K562 (cell line): ENCODE data around the gene BID. TPM values are rescaled to one million over a fixed set of nuclear protein-coding genes. Genes with fewer than 3 reads are reported as not detected.

Source experiments
- ATAC-seq: fragments of 200-7000 bp; cut with Tn5 transposase; 3 replicates; pipeline ENCODE4 v1.9.1; 2020; ENCODE audit warnings: moderate library complexity
- BruUV-seq: library from RNA; stranded (reverse); fragments of 400-500 nt; replicated peaks from 2 replicates; lab custom pipeline; 2021; lab: Mats Ljungman, UMichigan
- CTCF ChIA-PET: fragments of 300-600 bp; formaldehyde crosslinking; extraction: SDS; loops from one replicate; lab custom pipeline; 2021; ENCODE audit warnings: low intra/inter-chr PET ratio; lab: Yijun Ruan, JAX
- POLR2A ChIA-PET: fragments of 300-600, 350-650 bp; sonication (Branson Sonifier 250); formaldehyde crosslinking; extraction: SDS; loops from one replicate; lab custom pipeline; 2021; ENCODE audit warnings: antibody characterized with exemption, inconsistent platforms; lab: Yijun Ruan, JAX
- DNase-seq, 4 experiments: peaks; one replicate each; pipeline versions ENCODE4 v3.0.0 to v3.0.0-alpha.2; 2011 to 2018; ENCODE audit warnings: low spot score in 3 of 4, mixed read lengths in 3 of 4; ENCODE audit errors: extremely low read depth in 1 of 4
- FAIRE-seq: peaks from 2 replicates; lab custom pipeline; 2011; peaks lifted over from hg19 to GRCh38; lab: Jason Lieb, UNC
- H2AFZ ChIP-seq: 2 replicates; pipeline ENCODE4 v1.6.0; 2011; ENCODE audit warnings: low read depth, low read length, control low read depth, inconsistent platforms
- H3K27ac ChIP-seq: fragments of 200-600 bp; 3 replicates; pipeline ENCODE4 v1.8.0; 2011; ENCODE audit warnings: low read depth, mild to moderate bottlenecking, control low read depth, inconsistent platforms, low read length, moderate library complexity, mixed read lengths; ENCODE audit errors: extremely low read depth
- H3K27me3 ChIP-seq, 2 experiments: fragments of 300-600 bp in 1 of 2; 2 replicates in 1 of 2; 3 replicates in 1 of 2; pipeline versions ENCODE4 v1.6.0 to v1.8.0; 2011; ENCODE audit warnings: inconsistent platforms in 2 of 2, low read length in 2 of 2, mild to moderate bottlenecking in 1 of 2, mixed read lengths in 1 of 2, moderate library complexity in 1 of 2; ENCODE audit not compliant: control insufficient read depth in 2 of 2, insufficient read depth in 2 of 2
- H3K36me3 ChIP-seq: fragments of 300-600 bp; 3 replicates; pipeline ENCODE4 v1.8.0; 2011; ENCODE audit warnings: mild to moderate bottlenecking, low read length, inconsistent platforms; ENCODE audit not compliant: control insufficient read depth, insufficient read depth
- H3K4me1 ChIP-seq, 2 experiments: fragments of 200-600 bp in 1 of 2; replicated peaks in 1 of 2; 2 replicates in 1 of 2; 3 replicates in 1 of 2; pipeline versions ENCODE4 v1.5.1 to v1.8.0; 2011; ENCODE audit warnings: inconsistent platforms in 2 of 2, low read length in 2 of 2, mild to moderate bottlenecking in 1 of 2, mixed read lengths in 1 of 2, moderate library complexity in 1 of 2; ENCODE audit not compliant: control insufficient read depth in 2 of 2, insufficient read depth in 2 of 2
- H3K4me2 ChIP-seq: 2 replicates; pipeline ENCODE4 v1.6.1; 2011; ENCODE audit warnings: low read length, control low read depth, inconsistent platforms, mixed read lengths; ENCODE audit not compliant: insufficient read depth
- H3K4me3 ChIP-seq: fragments of 200-600 bp; sonication (generic), shearing (Covaris generic); 2 replicates; pipeline ENCODE4 v1.5.1; 2016; ENCODE audit warnings: control low read depth, inconsistent platforms
- H3K79me2 ChIP-seq: fragments of 200-600 bp; 3 replicates; pipeline ENCODE4 v1.8.0; 2011; ENCODE audit warnings: low read length, inconsistent platforms; ENCODE audit not compliant: control insufficient read depth, insufficient read depth
- H3K9ac ChIP-seq, 2 experiments: 2 replicates each; pipeline versions ENCODE4 v1.6.0 to v1.6.1; 2011; ENCODE audit warnings: low read depth in 2 of 2, low read length in 2 of 2, control low read depth in 1 of 2, inconsistent platforms in 1 of 2, mild to moderate bottlenecking in 1 of 2, mixed read lengths in 1 of 2; ENCODE audit not compliant: insufficient read depth in 1 of 2
- H3K9me1 ChIP-seq: one replicate; pipeline ENCODE4 v1.6.0; 2011; ENCODE audit warnings: inconsistent platforms, mild to moderate bottlenecking, low read length, moderate library complexity; ENCODE audit not compliant: control insufficient read depth, insufficient read depth
- H3K9me3 ChIP-seq: replicated peaks from 2 replicates; pipeline ENCODE4 v1.5.1; 2011; ENCODE audit warnings: low read depth, low read length, inconsistent platforms; ENCODE audit not compliant: control insufficient read depth, insufficient read depth
- H4K20me1 ChIP-seq: replicated peaks from 2 replicates; pipeline ENCODE4 v1.6.1; 2011; ENCODE audit warnings: low read length, inconsistent platforms, mixed read lengths; ENCODE audit not compliant: control insufficient read depth, insufficient read depth
- GABPB1 ChIP-seq: sonication (generic); formaldehyde crosslinking; IDR thresholded peaks from 2 replicates; pipeline ENCODE4 v1.8.0; 2022; ENCODE audit warnings: mild to moderate bottlenecking, missing genetic modification reagents
- HSF4 ChIP-seq: fragments of 250-450 bp; sonication (Bioruptor Pico); IDR thresholded peaks from 2 replicates; pipeline ENCODE4 v2.1.2; 2022; ENCODE audit warnings: mild to moderate bottlenecking, moderate library complexity, borderline replicate concordance
- KLF16 ChIP-seq: IDR thresholded peaks from 2 replicates; pipeline ENCODE4 v1.6.1; 2016; ENCODE audit warnings: antibody characterized with exemption
- MBD2 ChIP-seq: sonication (generic); IDR thresholded peaks from 2 replicates; pipeline ENCODE4 v1.6.1; 2016; ENCODE audit warnings: low read depth, borderline replicate concordance
- MYBL2 ChIP-seq, 2 experiments: fragments of 450-650 bp in 1 of 2; sonication (generic) in 1 of 2; formaldehyde crosslinking in 1 of 2; IDR thresholded peaks; 2 replicates each; pipeline versions ENCODE4 v1.6.1 to v1.8.1; 2017 to 2022; ENCODE audit warnings: borderline replicate concordance in 1 of 2, inconsistent platforms in 1 of 2, low read depth in 1 of 2, mild to moderate bottlenecking in 1 of 2, missing genetic modification reagents in 1 of 2, moderate library complexity in 1 of 2
- MYC ChIP-seq, 2 experiments: fragments of 250-450 bp in 1 of 2; sonication (Bioruptor Pico) in 1 of 2; IDR thresholded peaks; 2 replicates each; pipeline versions ENCODE4 v1.5.1 to v1.6.1; 2012 to 2021; ENCODE audit warnings: low read depth in 2 of 2, borderline replicate concordance in 1 of 2, improper control_type of control experiment in 1 of 2, low read length in 1 of 2, mild to moderate bottlenecking in 1 of 2, moderate library complexity in 1 of 2
- NFIC ChIP-seq: fragments of 450-650 bp; IDR thresholded peaks from 2 replicates; pipeline ENCODE4 v1.6.1; 2017; ENCODE audit warnings: mild to moderate bottlenecking, inconsistent platforms
- NUFIP1 ChIP-seq: fragments of 450-650 bp; IDR thresholded peaks from 2 replicates; pipeline ENCODE4 v1.6.1; 2018; ENCODE audit not compliant: partially characterized antibody
- POLR2G ChIP-seq: fragments of 200-400 bp; formaldehyde crosslinking; IDR thresholded peaks from 2 replicates; pipeline ENCODE4 v1.6.1; 2017; ENCODE audit warnings: low read depth, mild to moderate bottlenecking, antibody characterized with exemption, low read length, moderate library complexity
- TOE1 ChIP-seq, 2 experiments: fragments of 450-650 bp in 1 of 2; sonication (generic) in 1 of 2; formaldehyde crosslinking in 1 of 2; IDR thresholded peaks; 2 replicates each; pipeline versions ENCODE4 v1.7.1 to v1.8.0; 2016 to 2022; ENCODE audit warnings: borderline replicate concordance in 2 of 2, mild to moderate bottlenecking in 2 of 2, antibody characterized with exemption in 1 of 2, inconsistent platforms in 1 of 2, low read depth in 1 of 2, missing genetic modification reagents in 1 of 2, moderate library complexity in 1 of 2
- ZBTB8A ChIP-seq: fragments of 450-650 bp; IDR thresholded peaks from 2 replicates; pipeline ENCODE4 v1.6.1; 2018; ENCODE audit warnings: mild to moderate bottlenecking, moderate library complexity; ENCODE audit not compliant: partially characterized antibody
- ZNF24 ChIP-seq: fragments of 450-650 bp; IDR thresholded peaks from 2 replicates; pipeline ENCODE4 v1.6.1; 2016
- ZNF561 ChIP-seq: fragments of 450-650 bp; formaldehyde crosslinking; conservative IDR thresholded peaks from 2 replicates; pipeline ENCODE4 v1.4.0; 2020; ENCODE audit warnings: mild to moderate bottlenecking, moderate library complexity
- ZNF668 ChIP-seq: fragments of 250-450 bp; sonication (Bioruptor Pico); IDR thresholded peaks from 2 replicates; pipeline ENCODE4 v1.8.0; 2022; ENCODE audit warnings: mild to moderate bottlenecking, inconsistent platforms
- WGBS: fragments of 100-300 bp; shearing (Covaris generic); methylation state at CpG from one replicate; pipeline ENCODE4 v1.1.6; 2016; ENCODE audit warnings: low coverage, mixed read lengths; ENCODE audit not compliant: insufficient coverage; ENCODE audit errors: missing lambda C conversion rate; 5-methylcytosine and 5-hydroxymethylcytosine counted together
- in situ Hi-C: fragments of 300-500 bp; cut with MboI; formaldehyde crosslinking; loops from 4 replicates; pipeline ENCODE4 v1.15.0; 2018; ENCODE audit warnings: inconsistent platforms, mixed read lengths
- intact Hi-C: fragments of 100-400 bp; cut with micrococcal nuclease; formaldehyde crosslinking; loops from 2 replicates; pipeline ENCODE4 v1.14.2; 2022
- polyA plus RNA-seq, 8 experiments: library from polyadenylated mRNA; depleted of rRNA in 4 of 8; stranded (reverse) in 5 of 8; unstranded in 3 of 8; fragments of >200 nt; fragmentation: Nextera tagmentation in 2 of 8; fragmentation: Illumina TruSeq in 1 of 8; extraction: Ambion mirVana in 2 of 8; extraction: Trizol in 1 of 8; gene quantifications; 2 replicates each; pipeline versions ENCODE4 v1.2.1 to v1.2.3, GENCODE V29; 2011 to 2014; ENCODE audit warnings: inconsistent platforms in 1 of 8, missing spikeins in 1 of 8
- total RNA-seq, 7 experiments: library from RNA; depleted of rRNA in 6 of 7; stranded (reverse); fragments of >200 nt in 6 of 7; fragmentation: Illumina TruSeq in 2 of 7; extraction: Trizol in 2 of 7; gene quantifications; 2 replicates each; pipeline versions ENCODE4 v1.2.1 to v1.2.3, GENCODE V29; 2011 to 2021; ENCODE audit warnings: low replicate concordance in 1 of 7
- TF ChIP-seq, protein P1 (sequence below), 2 experiments: fragments of 450-650 bp; IDR thresholded peaks; 2 replicates each; pipeline ENCODE4 v1.6.1; 2018; ENCODE audit warnings: mild to moderate bottlenecking in 2 of 2, low read depth in 1 of 2; ENCODE audit not compliant: partially characterized antibody in 2 of 2
- TF ChIP-seq, protein P2 (sequence below): fragments of 250-450 bp; sonication (Bioruptor Pico); IDR thresholded peaks from 2 replicates; pipeline ENCODE4 v1.5.0; 2022; ENCODE audit warnings: mild to moderate bottlenecking

The BID gene
- total and polyA plus RNA-seq, 9 of the 15 experiments (the other 6 are each of a cell fraction or from before 2014, with no cell fraction given) = 5.2 to 209 (median 63.7) TPM

DNA sequence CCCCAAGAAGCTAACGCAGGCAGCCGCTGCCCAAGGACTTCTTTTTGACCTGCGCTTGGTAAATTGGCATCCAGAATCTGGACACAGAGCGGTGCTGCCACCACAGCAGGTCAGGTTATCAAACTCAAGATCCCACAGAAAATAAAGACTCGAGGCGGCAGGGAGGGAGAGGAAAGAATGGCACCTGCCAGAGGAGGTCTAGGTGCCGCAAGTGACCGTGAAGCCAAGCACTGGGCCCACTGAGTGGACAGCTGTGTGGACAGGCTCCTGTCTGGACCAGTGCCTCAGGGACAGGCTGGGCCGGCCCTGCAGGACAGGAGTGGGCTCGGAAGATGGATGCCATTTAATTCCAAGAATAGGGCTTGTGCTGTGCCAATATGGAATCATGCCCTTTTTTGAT lies 27.4 kb downstream of the BID start:
- no peak overlapping the region for H2AFZ ChIP-seq
- peak overlapping the region in 1 of 2 experiments; percentile 78; a peak in 2 of 4 replicates for H3K9ac ChIP-seq
- H3K79me2 ChIP-seq = peaks cover 9% of the 10 kb centered on the region
- no peaks in the 10 kb centered on the region for H3K27me3 ChIP-seq
- intact Hi-C loops (loop anchor here (10.0 kb wide), 1 partner anchor 88 kb away; no protein-coding TSS in a partner anchor), in situ Hi-C loops (no loop called here)
- FAIRE-seq (no peak), ATAC-seq (no peak), DNase-seq (no peak)
- peaks cover 22% of the 10 kb centered on the region; the same call in 2 of the 3 replicates for H3K36me3 ChIP-seq
- H3K4me1 ChIP-seq = peaks cover 0 to 27% of the 10 kb centered on the region in 2 experiments; a peak in 2 of 5 replicates
- H3K4me2 ChIP-seq = no peak overlapping the region
- no peak overlapping the region for H3K27ac ChIP-seq
- H3K4me3 ChIP-seq = no peak overlapping the region
- peaks cover 8% of the 10 kb centered on the region; the same call in 1 of the 2 replicates for H4K20me1 ChIP-seq
- H3K9me1 ChIP-seq = peaks cover 9% of the 10 kb centered on the region
- 91% methylated on average over 10 of the region's 10 CpGs for WGBS
- POLR2A ChIA-PET = interaction anchor here (0.7 kb wide), 1 partner anchor 199 kb away, joined by 3 read pairs; no protein-coding TSS in a partner anchor
- no peaks in the 10 kb centered on the region for H3K9me3 ChIP-seq
- no TSS peak for BruUV-seq
- CTCF ChIA-PET = interaction anchor here (0.6 kb wide), 1 partner anchor 493 kb away, joined by 3 read pairs; no protein-coding TSS in a partner anchor
- TF ChIP-seq MBD2 (no peak), ZBTB8A (no peak), ZNF24 (no peak), GABPB1 (CRISPR knock-in tag) (no peak), MYBL2 (IDR thresholded peaks at IDR 0.05; ENCODE audit: low read depth) (no peak), MYBL2 (CRISPR knock-in tag; IDR thresholded peaks at IDR 0.05; ENCODE audit: borderline replicate concordance) (no peak), HSF4 (CRISPR knock-in tag) (no peak), MYC (IDR thresholded peaks at IDR 0.05; ENCODE audit: low read depth, low read length) (no peak), MYC (CRISPR knock-in tag; IDR thresholded peaks at IDR 0.05; ENCODE audit: borderline replicate concordance, low read depth) (no peak), KLF16 (no peak), ZNF561 (CRISPR knock-in tag) (no peak), NFIC (no peak), ZNF668 (no peak), NUFIP1 (no peak), POLR2G (no peak), TOE1 (IDR thresholded peaks at IDR 0.05; ENCODE audit: borderline replicate concordance) (no peak), TOE1 (CRISPR knock-in tag; IDR thresholded peaks at IDR 0.05; ENCODE audit: borderline replicate concordance, low read depth) (no peak)
- TF ChIP-seq, protein P1, sequence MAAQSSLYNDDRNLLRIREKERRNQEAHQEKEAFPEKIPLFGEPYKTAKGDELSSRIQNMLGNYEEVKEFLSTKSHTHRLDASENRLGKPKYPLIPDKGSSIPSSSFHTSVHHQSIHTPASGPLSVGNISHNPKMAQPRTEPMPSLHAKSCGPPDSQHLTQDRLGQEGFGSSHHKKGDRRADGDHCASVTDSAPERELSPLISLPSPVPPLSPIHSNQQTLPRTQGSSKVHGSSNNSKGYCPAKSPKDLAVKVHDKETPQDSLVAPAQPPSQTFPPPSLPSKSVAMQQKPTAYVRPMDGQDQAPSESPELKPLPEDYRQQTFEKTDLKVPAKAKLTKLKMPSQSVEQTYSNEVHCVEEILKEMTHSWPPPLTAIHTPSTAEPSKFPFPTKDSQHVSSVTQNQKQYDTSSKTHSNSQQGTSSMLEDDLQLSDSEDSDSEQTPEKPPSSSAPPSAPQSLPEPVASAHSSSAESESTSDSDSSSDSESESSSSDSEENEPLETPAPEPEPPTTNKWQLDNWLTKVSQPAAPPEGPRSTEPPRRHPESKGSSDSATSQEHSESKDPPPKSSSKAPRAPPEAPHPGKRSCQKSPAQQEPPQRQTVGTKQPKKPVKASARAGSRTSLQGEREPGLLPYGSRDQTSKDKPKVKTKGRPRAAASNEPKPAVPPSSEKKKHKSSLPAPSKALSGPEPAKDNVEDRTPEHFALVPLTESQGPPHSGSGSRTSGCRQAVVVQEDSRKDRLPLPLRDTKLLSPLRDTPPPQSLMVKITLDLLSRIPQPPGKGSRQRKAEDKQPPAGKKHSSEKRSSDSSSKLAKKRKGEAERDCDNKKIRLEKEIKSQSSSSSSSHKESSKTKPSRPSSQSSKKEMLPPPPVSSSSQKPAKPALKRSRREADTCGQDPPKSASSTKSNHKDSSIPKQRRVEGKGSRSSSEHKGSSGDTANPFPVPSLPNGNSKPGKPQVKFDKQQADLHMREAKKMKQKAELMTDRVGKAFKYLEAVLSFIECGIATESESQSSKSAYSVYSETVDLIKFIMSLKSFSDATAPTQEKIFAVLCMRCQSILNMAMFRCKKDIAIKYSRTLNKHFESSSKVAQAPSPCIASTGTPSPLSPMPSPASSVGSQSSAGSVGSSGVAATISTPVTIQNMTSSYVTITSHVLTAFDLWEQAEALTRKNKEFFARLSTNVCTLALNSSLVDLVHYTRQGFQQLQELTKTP (IDR thresholded peaks at IDR 0.05; ENCODE audit: low read depth in 1 of 2, partially characterized antibody in 2 of 2) = no peak
- TF ChIP-seq, protein P2, sequence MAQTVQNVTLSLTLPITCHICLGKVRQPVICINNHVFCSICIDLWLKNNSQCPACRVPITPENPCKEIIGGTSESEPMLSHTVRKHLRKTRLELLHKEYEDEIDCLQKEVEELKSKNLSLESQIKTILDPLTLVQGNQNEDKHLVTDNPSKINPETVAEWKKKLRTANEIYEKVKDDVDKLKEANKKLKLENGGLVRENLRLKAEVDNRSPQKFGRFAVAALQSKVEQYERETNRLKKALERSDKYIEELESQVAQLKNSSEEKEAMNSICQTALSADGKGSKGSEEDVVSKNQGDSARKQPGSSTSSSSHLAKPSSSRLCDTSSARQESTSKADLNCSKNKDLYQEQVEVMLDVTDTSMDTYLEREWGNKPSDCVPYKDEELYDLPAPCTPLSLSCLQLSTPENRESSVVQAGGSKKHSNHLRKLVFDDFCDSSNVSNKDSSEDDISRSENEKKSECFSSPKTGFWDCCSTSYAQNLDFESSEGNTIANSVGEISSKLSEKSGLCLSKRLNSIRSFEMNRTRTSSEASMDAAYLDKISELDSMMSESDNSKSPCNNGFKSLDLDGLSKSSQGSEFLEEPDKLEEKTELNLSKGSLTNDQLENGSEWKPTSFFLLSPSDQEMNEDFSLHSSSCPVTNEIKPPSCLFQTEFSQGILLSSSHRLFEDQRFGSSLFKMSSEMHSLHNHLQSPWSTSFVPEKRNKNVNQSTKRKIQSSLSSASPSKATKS = no peak
